ENCODE measurements around the gene INPP5A.
"Not testable (repeated sequence)": the region's sequence is repeated elsewhere in the genome, so short reads cannot be mapped to it uniquely, and the experiment has no call there.

INPP5A gene

GRCh38 chr10:132811891-132812481 lies 274.4 kb downstream of the INPP5A start:
- no peak for DNase-seq

- no peak for DNase-seq
Observed at GRCh38 chr10:132812520-132812919, 274.9 kb downstream of the INPP5A start.

DNA sequence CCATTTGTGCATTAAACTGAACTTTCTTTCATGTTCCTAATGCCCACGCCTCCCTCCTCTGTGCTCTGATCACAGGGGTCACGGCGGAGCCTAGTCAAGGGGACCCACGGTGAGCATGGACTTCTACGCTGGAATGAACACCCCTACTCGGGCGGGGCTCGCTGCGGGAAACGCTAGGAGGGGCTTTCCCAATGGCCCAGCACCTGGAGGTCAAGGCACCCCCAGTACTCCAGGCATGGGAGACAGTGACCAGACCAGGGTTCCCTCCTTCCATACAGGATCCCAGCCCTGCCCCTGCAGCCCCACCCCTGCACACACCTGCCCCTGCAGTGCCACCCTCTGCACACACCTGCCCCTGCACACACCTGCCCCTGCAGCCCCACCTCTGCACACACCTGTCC lies 275.4 kb downstream of the INPP5A start:
- DNase-seq, result no peak

DNA sequence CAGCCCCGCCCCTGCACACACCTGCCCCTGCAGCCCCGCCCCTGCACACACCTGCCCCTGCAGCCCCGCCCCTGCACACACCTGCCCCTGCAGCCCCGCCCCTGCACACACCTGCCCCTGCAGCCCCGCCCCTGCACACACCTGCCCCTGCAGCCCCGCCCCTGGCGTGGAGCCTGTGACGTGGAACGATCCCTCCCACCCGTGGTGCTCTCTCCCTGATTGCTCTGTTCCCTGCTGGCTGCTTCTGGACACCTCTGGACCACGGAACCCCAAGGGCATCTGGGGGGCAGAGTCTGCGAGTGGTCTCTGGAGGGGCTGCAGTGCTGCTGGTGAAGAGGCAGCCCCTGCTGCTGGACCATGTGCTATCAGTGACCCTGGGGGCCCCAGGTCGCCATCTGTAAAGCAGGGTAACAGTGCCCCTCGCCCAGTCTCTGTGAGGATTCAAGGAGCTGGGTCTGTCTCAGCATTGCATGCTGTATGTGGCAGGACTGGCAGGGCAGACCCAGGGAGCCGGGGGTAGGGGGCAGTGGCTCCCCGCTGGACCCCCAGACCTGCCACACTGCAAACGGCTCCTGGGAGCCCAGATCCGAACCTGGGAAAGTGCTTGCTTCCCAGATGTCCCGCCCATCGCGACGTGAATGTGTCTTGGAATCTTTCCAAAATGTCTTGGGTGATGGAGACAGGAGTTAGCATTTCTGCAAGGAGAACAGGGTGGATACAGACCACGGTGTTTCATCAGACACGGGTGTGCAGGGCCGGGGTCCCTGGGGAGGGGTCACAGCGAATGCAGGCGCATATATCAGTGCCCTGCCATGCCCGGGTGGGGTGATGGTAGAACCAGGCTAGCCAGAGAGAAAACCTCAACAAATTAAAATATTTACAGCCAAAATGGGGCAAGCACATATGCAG lies 276.2 kb downstream of the INPP5A start:
- no peak for DNase-seq

DNA sequence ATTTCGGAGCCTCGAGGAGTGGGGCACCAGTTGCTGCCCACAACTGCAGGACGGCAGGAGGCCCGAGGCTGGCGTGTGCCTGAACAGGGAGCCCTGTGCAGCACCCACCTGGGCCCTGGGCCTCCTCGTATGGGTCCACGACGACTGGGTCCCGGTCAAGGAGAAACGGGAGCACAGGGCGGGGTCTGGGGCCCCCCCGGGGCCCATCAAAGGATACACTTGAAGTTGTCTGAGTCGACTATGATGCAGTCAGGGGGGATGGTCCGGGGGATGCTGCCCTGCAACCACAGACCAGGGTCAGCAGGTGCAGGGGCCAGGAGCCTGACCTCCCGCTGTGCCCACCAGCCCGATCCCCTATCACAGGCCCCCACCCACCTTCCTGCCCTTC lies 276.9 kb downstream of the INPP5A start:
- DNase-seq, result no peak

DNA sequence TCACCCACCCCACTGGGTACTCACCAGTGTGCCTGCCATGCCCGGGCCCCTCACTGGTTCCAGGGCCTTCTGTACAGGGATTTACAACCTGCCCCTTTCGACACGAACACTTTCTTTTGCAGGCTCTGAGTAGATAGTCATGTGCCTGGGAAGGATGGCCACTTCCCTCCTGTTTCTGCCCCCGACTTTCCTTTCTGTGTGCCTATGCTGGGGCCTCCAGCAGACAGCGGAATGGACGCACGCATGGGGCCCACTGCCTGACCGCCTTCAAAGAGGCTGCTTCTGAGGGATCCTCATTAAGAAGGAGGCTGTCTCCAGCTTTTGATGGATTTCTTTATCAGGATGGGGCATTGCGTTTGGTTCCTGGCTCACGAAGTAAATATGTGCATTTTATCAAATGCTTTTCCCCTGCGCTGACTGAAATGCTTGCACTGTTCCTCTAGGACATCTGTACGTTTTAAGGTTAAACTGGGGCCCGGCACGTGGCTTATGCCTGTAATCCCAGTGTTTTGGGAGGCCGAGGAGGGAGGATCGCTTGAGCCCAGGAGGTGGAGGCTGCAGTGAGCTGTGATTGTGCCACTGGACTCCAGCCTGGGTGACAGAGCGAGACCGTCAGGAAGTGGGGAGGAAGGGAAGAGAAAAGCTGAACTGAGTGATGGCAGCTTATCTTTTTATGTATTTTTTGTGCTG lies 277.7 kb downstream of the INPP5A start:
- no peak for DNase-seq

GRCh38 chr10:132816718-132817117 lies 279.1 kb downstream of the INPP5A start:
- DNase-seq, result no peak

GRCh38 chr10:132817701-132818211 lies 280.2 kb downstream of the INPP5A start:
- DNase-seq, result no peak

GRCh38 chr10:132820056-132820455 lies 282.5 kb downstream of the INPP5A start:
- DNase-seq, result no peak

DNA sequence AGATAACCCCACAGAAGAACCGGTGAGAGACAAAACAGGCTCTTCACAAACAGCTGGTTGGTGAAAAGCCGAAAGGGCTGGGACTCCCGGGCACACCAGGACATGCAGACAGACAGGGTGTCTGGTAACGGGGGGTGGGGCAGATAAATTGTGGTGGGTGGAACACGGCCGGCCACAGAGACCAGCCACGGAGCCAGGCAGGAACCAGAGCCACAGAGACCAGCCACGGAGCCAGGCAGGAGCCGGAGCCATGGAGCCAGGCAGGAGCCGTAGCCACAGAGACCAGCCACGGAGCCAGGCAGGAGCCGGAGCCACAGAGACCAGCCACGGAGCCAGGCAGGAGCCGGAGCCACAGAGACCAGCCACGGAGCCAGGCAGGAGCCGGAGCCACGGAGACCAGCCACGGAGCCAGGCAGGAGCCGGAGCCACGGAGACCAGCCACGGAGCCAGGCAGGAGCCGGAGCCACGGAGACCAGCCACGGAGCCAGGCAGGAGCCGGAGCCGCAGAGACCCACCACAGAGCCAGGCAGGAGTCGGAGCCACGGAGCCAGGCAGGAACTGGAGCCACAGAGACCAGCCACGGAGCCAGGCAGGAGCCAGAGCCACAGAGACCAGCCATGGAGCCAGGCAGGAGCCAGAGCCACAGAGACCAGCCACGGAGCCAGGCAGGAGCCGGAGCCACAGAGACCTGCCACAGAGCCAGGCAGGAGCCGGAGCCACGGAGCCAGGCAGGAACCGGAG lies 288.4 kb downstream of the INPP5A start:
- not testable (repeated sequence) for DNase-seq

- no peak for DNase-seq
Observed at GRCh38 chr10:132826524-132827422, 289.2 kb downstream of the INPP5A start.

- no peak for DNase-seq
Observed at GRCh38 chr10:132827423-132827789, 289.8 kb downstream of the INPP5A start.

DNA sequence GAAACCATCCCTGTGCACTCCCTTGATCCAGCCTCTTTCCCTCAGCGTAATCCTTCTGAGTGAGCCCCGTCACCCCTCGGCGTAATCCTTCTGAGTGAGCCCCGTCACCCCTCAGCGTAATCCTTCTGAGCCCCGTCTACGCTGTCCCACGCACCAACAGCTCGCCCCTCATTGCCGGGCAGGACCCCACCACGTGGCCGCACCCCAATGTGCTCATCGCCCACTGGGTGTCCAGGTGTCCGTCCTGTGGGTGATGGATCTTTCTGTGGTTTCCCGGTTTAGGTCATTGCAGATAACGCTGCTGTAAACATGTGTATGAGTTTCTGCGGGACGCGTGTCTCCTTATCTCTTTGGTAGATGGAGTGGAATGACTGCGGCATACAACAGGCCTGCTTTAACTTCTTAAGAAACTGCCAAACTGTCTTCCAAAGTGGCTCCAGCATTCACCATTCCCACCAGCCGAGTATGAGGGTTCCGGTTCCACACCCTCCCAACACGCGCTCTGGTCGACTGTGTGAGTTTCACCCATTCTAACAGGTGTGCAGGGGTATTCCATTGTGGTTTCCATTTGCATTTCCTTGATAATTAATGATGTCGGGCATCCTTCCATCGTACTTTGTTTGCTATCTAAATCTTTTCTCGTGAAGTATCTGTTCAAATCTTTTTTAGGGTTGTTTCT lies 290.4 kb downstream of the INPP5A start:
- no peak for DNase-seq

GRCh38 chr10:132828681-132829080 lies 291.1 kb downstream of the INPP5A start:
- DNase-seq, result no peak

DNA sequence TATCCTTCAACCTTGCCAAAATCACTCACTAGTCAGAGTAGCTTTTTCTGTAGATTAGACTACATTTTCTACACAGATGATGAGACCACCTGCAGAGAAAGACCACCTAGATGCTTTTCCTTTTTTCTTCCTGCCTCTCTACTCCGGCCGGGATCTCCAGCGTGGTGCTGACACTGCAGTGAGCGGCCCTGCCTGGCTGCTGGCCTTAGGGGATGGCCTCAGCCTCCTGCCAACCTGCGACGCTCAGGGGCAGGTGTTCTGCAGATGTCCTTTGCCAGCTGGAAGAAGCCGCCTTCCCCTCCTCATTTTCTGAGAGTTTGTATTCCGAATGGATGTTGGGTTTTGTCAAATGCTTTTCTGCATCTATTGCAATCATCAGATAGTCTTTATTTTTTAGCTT lies 291.8 kb downstream of the INPP5A start:
- DNase-seq, result no peak

DNA sequence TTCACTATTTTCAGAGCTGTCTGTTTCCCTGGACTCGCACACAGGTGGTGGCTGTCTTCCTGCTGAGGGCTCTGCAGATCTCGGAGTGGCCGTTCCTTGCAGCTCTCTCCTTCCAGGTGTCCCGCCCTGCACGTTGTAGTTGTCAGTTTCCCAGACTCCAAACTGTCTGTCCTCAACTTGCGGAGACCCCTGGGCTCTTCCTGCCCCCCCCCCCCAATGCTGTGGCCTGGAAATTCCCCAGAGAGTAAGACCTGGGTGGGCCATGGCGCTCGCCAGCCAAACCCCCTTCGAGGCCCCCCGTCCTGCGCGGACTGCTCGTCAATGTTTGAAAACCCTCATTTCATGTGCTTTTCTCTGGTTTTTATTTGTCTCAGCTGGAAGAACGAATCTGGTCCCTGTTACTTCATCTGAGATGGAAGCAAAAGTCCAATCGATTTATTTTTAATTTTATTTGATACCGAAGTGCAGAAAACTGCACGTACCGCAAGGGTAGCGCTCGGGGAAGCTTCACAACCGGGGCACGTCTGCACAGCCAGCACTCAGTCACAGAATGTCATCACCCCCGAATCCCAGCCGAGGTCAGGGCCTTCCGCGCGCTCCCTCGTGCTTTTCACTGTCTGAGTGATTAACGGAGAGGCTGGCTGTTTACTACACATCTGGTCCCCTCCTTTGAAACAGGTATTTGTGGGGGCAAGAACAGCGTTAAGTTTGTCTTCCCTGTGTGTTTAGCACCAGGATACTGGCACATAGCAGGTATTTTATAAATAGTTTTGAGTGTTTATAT lies 294.8 kb downstream of the INPP5A start:
- DNase-seq, result no peak
